Mesodermal cell (in vitro differentiated cells): ENCODE measurements around the gene FAM3A.
"Not testable (repeated sequence)": the region's sequence is repeated elsewhere in the genome, so short reads cannot be mapped to it uniquely, and the experiment has no call there.

Experiments used
- H3K27ac ChIP-seq: 2 replicates; pipeline ENCODE4 v1.7.0; 2013; ENCODE audit warnings: mild to moderate bottlenecking, low read depth, low read length, moderate library complexity; ENCODE audit not compliant: severe bottlenecking
- H3K36me3 ChIP-seq: 2 replicates; pipeline ENCODE4 v1.7.1; 2013; ENCODE audit warnings: mild to moderate bottlenecking, low read length, moderate library complexity; ENCODE audit not compliant: control insufficient read depth, insufficient read depth
- H3K4me1 ChIP-seq: one replicate; pipeline ENCODE4 v1.7.1; 2013; ENCODE audit warnings: mild to moderate bottlenecking, low read length; ENCODE audit not compliant: insufficient read depth, control insufficient read depth, poor library complexity, severe bottlenecking
- H3K4me3 ChIP-seq: 2 replicates; pipeline ENCODE4 v1.7.0; 2013; ENCODE audit warnings: low read length, control low read depth, mild to moderate bottlenecking; ENCODE audit not compliant: insufficient read depth, poor library complexity, severe bottlenecking; ENCODE audit errors: extremely low read depth
- H3K9me3 ChIP-seq: 2 replicates; pipeline ENCODE4 v1.7.1; 2013; ENCODE audit warnings: mild to moderate bottlenecking, low read length, moderate library complexity; ENCODE audit not compliant: control insufficient read depth
- WGBS, 2 experiments: methylation state at CpG; one replicate each; pipeline ENCODE4 v1.1.5; 2013; ENCODE audit warnings: missing lambda C conversion rate in 2 of 2; ENCODE audit not compliant: insufficient coverage in 2 of 2; 5-methylcytosine and 5-hydroxymethylcytosine counted together

The FAM3A gene

GRCh38 chrX:154496591-154497137 lies 19.4 kb downstream of the FAM3A start:
- not testable (repeated sequence) for H3K4me3 ChIP-seq, H3K36me3 ChIP-seq, H3K9me3 ChIP-seq, H3K27ac ChIP-seq, H3K4me1 ChIP-seq
- WGBS, 2 experiments, result no CpG with 5 or more reads among the region's 4 CpGs

- H3K27ac ChIP-seq, result no peak overlapping the region
- no CpG with 5 or more reads among the region's 6 CpGs for WGBS, 2 experiments
- no peaks in the 10 kb centered on the region for H3K9me3 ChIP-seq
- no peaks in the 10 kb centered on the region for H3K36me3 ChIP-seq
- H3K4me1 ChIP-seq, result no peaks in the 10 kb centered on the region
- H3K4me3 ChIP-seq, result no peak overlapping the region
Measured at GRCh38 chrX:154495472-154495922, 20.5 kb downstream of the FAM3A start.

GRCh38 chrX:154494715-154495114 lies 21.3 kb downstream of the FAM3A start:
- Histone ChIP-seq H3K9me3 (no peaks in the 10 kb centered on the region), H3K4me3 (no peak overlapping the region), H3K27ac (no peak overlapping the region), H3K4me1 (no peaks in the 10 kb centered on the region), H3K36me3 (no peaks in the 10 kb centered on the region)
- 100% methylated on average over 1 of the region's 3 CpGs; no CpG with 5 or more reads in 1 of the 2 experiments for WGBS, 2 experiments

- WGBS, 2 experiments, result 0% methylated on average over 19 to 20 of the region's 71 CpGs
- peaks cover 12% of the 10 kb centered on the region for H3K36me3 ChIP-seq
- H3K4me3 ChIP-seq, result peak within 1 kb of the TSS; percentile 47
- no peaks in the 10 kb centered on the region for H3K9me3 ChIP-seq
- peak within 1 kb of the TSS; percentile 86 for H3K27ac ChIP-seq
- H3K4me1 ChIP-seq, result no peaks in the 10 kb centered on the region
Measured at GRCh38 chrX:154490414-154491083, 25.5 kb downstream of the FAM3A start, which contains the start of gene SLC10A3. Gene SLC10A3 (minus strand): TSS chrX:154490629. CDS start chrX:154488940, 1,689 bp downstream.

- 5 to 40% methylated on average over 2 to 8 of the region's 19 CpGs for WGBS, 2 experiments
- H3K27ac ChIP-seq, result no peak overlapping the region
- H3K4me3 ChIP-seq, result peak overlapping the region; percentile 47
- peaks cover 17% of the 10 kb centered on the region for H3K36me3 ChIP-seq
- no peaks in the 10 kb centered on the region for H3K9me3 ChIP-seq
- no peaks in the 10 kb centered on the region for H3K4me1 ChIP-seq
Measured at GRCh38 chrX:154490021-154490413, 26.0 kb downstream of the FAM3A start.

- no peaks in the 10 kb centered on the region for H3K4me1 ChIP-seq
- no peaks in the 10 kb centered on the region for H3K9me3 ChIP-seq
- no peak overlapping the region for H3K4me3 ChIP-seq
- 100% methylated on average over 1 to 2 of the region's 4 CpGs for WGBS, 2 experiments
- no peak overlapping the region for H3K27ac ChIP-seq
- peaks cover 25% of the 10 kb centered on the region for H3K36me3 ChIP-seq
Measured at GRCh38 chrX:154489182-154489581, 26.9 kb downstream of the FAM3A start.

- H3K27ac ChIP-seq, result no peak overlapping the region
- WGBS, 2 experiments, result 91 to 100% methylated on average over 3 to 10 of the region's 20 CpGs
Measured at GRCh38 chrX:154488336-154489075, 27.5 kb downstream of the FAM3A start.

GRCh38 chrX:154487518-154488290 lies 28.3 kb downstream of the FAM3A start:
- H3K36me3 ChIP-seq, result peaks cover 31% of the 10 kb centered on the region
- WGBS, 2 experiments, result 93 to 96% methylated on average over 13 to 23 of the region's 28 CpGs
- no peaks in the 10 kb centered on the region for H3K9me3 ChIP-seq
- H3K4me3 ChIP-seq, result no peak overlapping the region
- no peaks in the 10 kb centered on the region for H3K4me1 ChIP-seq
- H3K27ac ChIP-seq, result no peak overlapping the region

More at GRCh38 chrX:154488336-154489075, 27.5 kb downstream of the FAM3A start:
- H3K9me3 ChIP-seq, result no peaks in the 10 kb centered on the region
- H3K4me1 ChIP-seq, result no peaks in the 10 kb centered on the region
- H3K4me3 ChIP-seq, result no peak overlapping the region
- peaks cover 31% of the 10 kb centered on the region for H3K36me3 ChIP-seq

- WGBS, 2 experiments, result 0 to 3% methylated on average over 11 to 16 of the region's 95 CpGs
- H3K4me3 ChIP-seq, result peak within 1 kb of the TSS; percentile 46
- no peaks in the 10 kb centered on the region for H3K9me3 ChIP-seq
- H3K4me1 ChIP-seq, result no peaks in the 10 kb centered on the region
- no peak within 1 kb of the TSS for H3K27ac ChIP-seq
- H3K36me3 ChIP-seq, result peaks cover 31% of the 10 kb centered on the region
Measured at GRCh38 chrX:154486396-154487207, 29.4 kb downstream of the FAM3A start, which contains the start of gene UBL4A. Gene UBL4A (minus strand): TSS chrX:154486615. CDS start chrX:154486584, 31 bp downstream.

GRCh38 chrX:154486052-154486395 lies 30.0 kb downstream of the FAM3A start:
- WGBS, 2 experiments, result 0 to 2% methylated on average over 6 to 8 of the region's 35 CpGs
- Histone ChIP-seq H3K4me1 (no peaks in the 10 kb centered on the region), H3K27ac (no peak overlapping the region), H3K9me3 (no peaks in the 10 kb centered on the region), H3K36me3 (peaks cover 31% of the 10 kb centered on the region), H3K4me3 (peak overlapping the region; percentile 46)
